Muscle layer of duodenum (tissue), 2 donors: ENCODE measurements around the gene GPR3.
"Not testable (repeated sequence)": the region's sequence is repeated elsewhere in the genome, so short reads cannot be mapped to it uniquely, and the experiment has no call there.

Experiments used
- H3K27ac ChIP-seq: one replicate; pipeline ENCODE4 v1.7.0; 2013; ENCODE audit warnings: mild to moderate bottlenecking, low read length
- H3K27me3 ChIP-seq: one replicate; pipeline ENCODE4 v1.7.0; 2013; ENCODE audit warnings: low read depth, mild to moderate bottlenecking, control low read depth, low read length
- H3K36me3 ChIP-seq, 2 donors: one replicate each; pipeline ENCODE4 v1.7.0; 2013; ENCODE audit warnings: low read length in 2 of 2, control low read depth in 1 of 2, mild to moderate bottlenecking in 1 of 2; ENCODE audit not compliant: insufficient read depth in 2 of 2, control insufficient read depth in 1 of 2
- H3K4me1 ChIP-seq, 2 donors: one replicate each; pipeline ENCODE4 v1.7.0; 2013; ENCODE audit warnings: low read length in 2 of 2, mild to moderate bottlenecking in 2 of 2, control low read depth in 1 of 2, moderate library complexity in 1 of 2; ENCODE audit not compliant: insufficient read depth in 2 of 2, control insufficient read depth in 1 of 2
- H3K4me3 ChIP-seq, 2 donors: one replicate each; pipeline ENCODE4 v1.7.0; 2013; ENCODE audit warnings: low read length in 2 of 2, low read depth in 1 of 2, mild to moderate bottlenecking in 1 of 2
- H3K9me3 ChIP-seq, 2 donors: one replicate each; pipeline ENCODE4 v1.7.0; 2013; ENCODE audit warnings: low read length in 2 of 2, control low read depth in 1 of 2, mild to moderate bottlenecking in 1 of 2; ENCODE audit not compliant: control insufficient read depth in 1 of 2
- donor health status: healthy.

The GPR3 gene

GRCh38 chr1:27405598-27406361, 13.4 kb downstream of the GPR3 start:
- Histone ChIP-seq H3K4me1 (peaks cover 17 to 49% of the 10 kb centered on the region in 2 donors), H3K36me3 (peaks cover 30 to 42% of the 10 kb centered on the region in 2 donors)
- H3K9me3 ChIP-seq, H3K27ac ChIP-seq, H3K27me3 ChIP-seq, H3K4me3 ChIP-seq: not testable (repeated sequence)

DNA sequence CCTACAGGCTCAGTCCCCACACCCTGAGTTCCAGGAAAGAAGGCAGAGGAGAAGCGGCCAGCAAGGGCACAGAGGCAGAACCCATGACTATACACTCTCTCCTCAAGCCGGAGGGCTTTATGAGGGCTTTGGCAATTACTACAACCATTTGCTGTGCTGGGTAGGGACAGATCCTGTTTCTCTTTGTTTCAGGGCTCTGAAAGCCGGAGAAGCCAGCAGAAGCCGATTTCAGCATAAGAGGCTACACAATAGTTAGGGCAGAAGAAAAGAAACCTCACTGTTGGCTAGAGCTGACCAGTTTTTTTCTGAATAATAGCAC, 13.9 kb downstream of the GPR3 start:
- H3K36me3 ChIP-seq = peaks cover 35 to 47% of the 10 kb centered on the region in 2 donors

DNA sequence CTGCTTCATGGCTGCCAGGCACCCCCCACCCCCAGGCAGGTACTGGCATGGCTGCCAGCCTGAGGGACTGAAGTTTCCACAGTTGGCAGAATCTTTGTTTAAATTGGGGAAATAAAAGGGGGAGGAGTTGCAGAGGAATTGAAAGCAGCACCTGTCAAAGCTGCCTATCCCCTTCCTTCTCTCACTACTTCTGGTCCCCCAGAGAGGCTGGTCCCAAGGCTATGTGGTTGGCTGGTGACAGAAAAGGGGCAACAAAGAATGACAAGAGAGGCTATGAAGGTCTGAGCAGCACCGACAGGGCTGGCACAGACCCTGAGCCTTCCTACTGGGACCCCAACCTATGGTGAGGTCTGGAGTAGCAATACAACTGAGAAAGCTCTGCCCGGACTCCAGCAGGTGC, 14.4 kb downstream of the GPR3 start:
- not testable (repeated sequence) for H3K9me3 ChIP-seq, H3K4me3 ChIP-seq, H3K27ac ChIP-seq, H3K27me3 ChIP-seq
- Histone ChIP-seq H3K36me3 (peaks cover 36 to 50% of the 10 kb centered on the region in 2 donors), H3K4me1 (peaks cover 17 to 40% of the 10 kb centered on the region in 2 donors)

More for the DNA sequence above, 13.9 kb downstream of the GPR3 start:
- H3K27ac ChIP-seq = no peak overlapping the region
- peaks cover 17 to 45% of the 10 kb centered on the region in 2 donors for H3K4me1 ChIP-seq
- no peaks in the 10 kb centered on the region for H3K9me3 ChIP-seq
- H3K4me3 ChIP-seq = no peak overlapping the region
- no peaks in the 10 kb centered on the region for H3K27me3 ChIP-seq

DNA sequence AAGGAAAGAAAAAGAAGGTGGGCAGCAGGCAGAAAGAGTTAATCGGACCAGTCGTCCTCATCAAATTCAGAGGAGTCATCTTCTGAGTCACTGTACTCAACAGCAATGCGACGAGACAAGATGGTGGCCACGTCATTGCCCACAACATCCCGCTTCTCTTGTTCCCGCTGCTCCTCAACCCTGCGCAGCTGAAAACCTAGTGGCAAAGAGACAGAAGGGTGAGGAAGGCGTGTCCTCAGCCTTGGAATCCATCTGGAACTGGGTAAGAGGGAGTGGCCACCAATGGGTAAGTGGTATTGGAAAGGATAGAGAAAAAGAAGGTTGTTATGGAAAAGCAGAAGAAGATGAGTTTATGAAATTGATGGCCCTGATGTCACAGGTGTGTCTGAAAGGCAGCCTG, 15.7 kb downstream of the GPR3 start:
- Histone ChIP-seq H3K9me3 (no peaks in the 10 kb centered on the region), H3K27me3 (no peaks in the 10 kb centered on the region), H3K4me1 (peaks cover 7 to 27% of the 10 kb centered on the region in 2 donors), H3K36me3 (peaks cover 49 to 64% of the 10 kb centered on the region in 2 donors), H3K4me3 (no peak overlapping the region), H3K27ac (no peak overlapping the region)

DNA sequence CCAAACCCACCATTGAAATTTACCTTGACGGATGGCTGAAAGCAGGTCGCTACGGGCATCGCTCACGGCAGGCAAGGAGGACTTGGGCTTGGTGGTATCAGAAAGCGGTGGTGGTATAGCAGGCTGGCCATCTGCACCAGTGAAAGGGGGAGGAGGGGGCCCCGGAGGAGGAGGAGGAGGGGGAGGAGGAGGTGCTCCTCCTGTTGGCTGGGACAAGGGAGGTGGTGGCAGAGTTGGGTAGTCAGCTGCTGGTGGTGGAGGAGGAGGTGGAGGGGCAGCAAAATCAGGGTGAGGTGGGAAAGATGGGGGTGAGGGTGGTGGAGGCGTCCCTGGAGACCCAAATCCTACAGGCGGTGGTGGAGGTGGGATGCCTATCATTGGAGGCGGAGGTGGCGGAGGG, 17.2 kb downstream of the GPR3 start:
- Histone ChIP-seq H3K4me3 (no peak overlapping the region), H3K27ac (no peak overlapping the region), H3K4me1 (peaks cover 4 to 15% of the 10 kb centered on the region in 2 donors), H3K36me3 (peaks cover 64 to 75% of the 10 kb centered on the region in 2 donors), H3K27me3 (no peaks in the 10 kb centered on the region), H3K9me3 (no peaks in the 10 kb centered on the region)

- Histone ChIP-seq H3K27ac (no peak overlapping the region), H3K4me3 (no peak overlapping the region), H3K9me3 (no peaks in the 10 kb centered on the region), H3K36me3 (peaks cover 74 to 84% of the 10 kb centered on the region in 2 donors), H3K27me3 (no peaks in the 10 kb centered on the region), H3K4me1 (peaks cover 4 to 6% of the 10 kb centered on the region in 2 donors)
Observed at GRCh38 chr1:27410709-27411108, 18.3 kb downstream of the GPR3 start.

- H3K9me3 ChIP-seq = no peaks in the 10 kb centered on the region
- H3K27ac ChIP-seq = no peak overlapping the region
- H3K27me3 ChIP-seq = no peaks in the 10 kb centered on the region
- peaks cover 84 to 87% of the 10 kb centered on the region in 2 donors for H3K36me3 ChIP-seq
- H3K4me3 ChIP-seq = no peak overlapping the region
- peaks cover 4 to 15% of the 10 kb centered on the region in 2 donors for H3K4me1 ChIP-seq
Observed at GRCh38 chr1:27412502-27412901, 20.1 kb downstream of the GPR3 start.

- peaks cover 81 to 87% of the 10 kb centered on the region in 2 donors for H3K36me3 ChIP-seq
- H3K27me3 ChIP-seq = no peaks in the 10 kb centered on the region
- H3K9me3 ChIP-seq = no peaks in the 10 kb centered on the region
- H3K27ac ChIP-seq = no peak overlapping the region
- H3K4me1 ChIP-seq = peaks cover 6 to 20% of the 10 kb centered on the region in 2 donors
- H3K4me3 ChIP-seq = no peak overlapping the region
Observed at GRCh38 chr1:27413004-27413403, 20.6 kb downstream of the GPR3 start.

- H3K4me1 ChIP-seq = peaks cover 14 to 31% of the 10 kb centered on the region in 2 donors
- H3K27me3 ChIP-seq = no peaks in the 10 kb centered on the region
- no peaks in the 10 kb centered on the region for H3K9me3 ChIP-seq
- H3K36me3 ChIP-seq = peaks cover 73 to 79% of the 10 kb centered on the region in 2 donors
- H3K27ac ChIP-seq = no peak overlapping the region
- H3K4me3 ChIP-seq = no peak overlapping the region
Observed at GRCh38 chr1:27414091-27414490, 21.7 kb downstream of the GPR3 start.

DNA sequence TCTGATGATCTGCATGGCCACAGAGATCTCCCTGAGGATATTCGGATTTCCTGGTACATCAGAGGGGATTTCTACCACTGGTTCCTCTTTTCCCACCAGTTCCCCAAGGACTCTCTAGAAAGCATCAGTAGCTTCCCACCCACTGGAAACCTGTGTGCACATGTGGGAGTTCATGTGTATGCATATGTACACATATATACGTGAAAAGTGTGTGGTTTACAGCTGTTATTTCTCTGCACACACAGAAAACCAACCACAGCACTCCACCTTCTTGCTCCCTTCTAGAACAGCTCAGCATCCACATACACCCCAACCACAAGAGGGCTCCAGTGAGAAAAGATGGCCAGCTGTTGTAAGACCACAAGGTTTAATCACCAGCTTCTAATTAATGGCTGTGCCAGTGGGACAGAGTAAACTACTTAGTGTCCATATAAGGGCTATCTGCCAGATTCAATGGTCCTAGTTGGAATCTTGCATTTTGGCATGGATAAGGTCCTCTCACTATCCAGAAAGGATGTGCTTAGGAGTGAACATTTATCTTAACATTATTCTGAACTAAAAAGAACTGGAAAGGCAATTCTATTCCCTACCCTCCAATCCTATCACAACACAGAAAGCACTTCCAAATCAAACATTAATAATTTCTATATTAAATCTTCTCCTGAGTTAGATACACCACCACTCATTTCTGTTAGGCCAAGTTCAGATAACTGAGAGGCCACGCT, 24.1 kb downstream of the GPR3 start:
- Histone ChIP-seq H3K4me1 (peaks cover 15 to 36% of the 10 kb centered on the region in 2 donors), H3K36me3 (peaks cover 55 to 57% of the 10 kb centered on the region in 2 donors), H3K27me3 (no peaks in the 10 kb centered on the region), H3K27ac (no peak overlapping the region), H3K9me3 (no peaks in the 10 kb centered on the region), H3K4me3 (no peak overlapping the region)

DNA sequence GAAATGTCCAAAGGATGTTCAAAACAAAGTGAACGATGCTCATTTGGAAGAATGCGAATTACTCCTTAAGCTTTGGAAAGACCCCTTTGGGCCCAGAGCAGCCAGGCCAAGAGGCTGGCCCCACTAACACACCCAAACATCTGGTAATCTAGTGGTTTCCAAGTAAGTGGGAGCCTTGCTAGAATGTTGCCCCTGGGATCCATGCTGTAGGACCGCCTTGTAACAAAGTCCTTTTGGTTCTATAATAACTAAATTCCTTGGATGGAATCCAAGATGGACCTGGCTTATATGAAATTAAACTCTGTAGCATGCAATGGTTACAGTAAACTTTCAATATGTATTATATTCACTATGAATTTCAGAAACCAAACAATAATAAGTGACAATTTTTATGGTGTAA, 25.3 kb downstream of the GPR3 start:
- Histone ChIP-seq H3K9me3 (no peaks in the 10 kb centered on the region), H3K27ac (peak overlapping the region; percentile 83), H3K4me1 (peaks cover 15 to 39% of the 10 kb centered on the region in 2 donors), H3K4me3 (no peak overlapping the region), H3K27me3 (no peaks in the 10 kb centered on the region), H3K36me3 (peaks cover 47% of the 10 kb centered on the region in 2 donors)
